AG09309 (cell line): ENCODE results near the gene CDC5L.
A peak's percentile ranks its signal among the peaks of the same experiment; 100 is the strongest.

Source experiments
- DNase-seq: peaks from one replicate; pipeline ENCODE4 v3.0.0-alpha.2; 2010; ENCODE audit warnings: low read depth
- H3K4me3 ChIP-seq: 2 replicates; pipeline ENCODE4 v1.5.1; 2011; ENCODE audit warnings: mild to moderate bottlenecking, low read depth, low read length, moderate library complexity; ENCODE audit not compliant: control insufficient read depth
- CTCF ChIP-seq: IDR thresholded peaks from 2 replicates; pipeline ENCODE4 v1.5.1; 2011; ENCODE audit warnings: mild to moderate bottlenecking, low read depth, low read length, inconsistent platforms; ENCODE audit not compliant: insufficient read depth, control insufficient read depth; ENCODE audit errors: missing control alignments

CDC5L gene

GRCh38 chr6:44438827-44439226 lies 51.3 kb downstream of the CDC5L start:
- no peak overlapping the region for H3K4me3 ChIP-seq
- no peak for DNase-seq
- no peak for TF ChIP-seq CTCF

- peak; percentile 39 for DNase-seq
- TF ChIP-seq CTCF = no peak
- no peak overlapping the region for H3K4me3 ChIP-seq
These were observed 52.0 kb downstream of the CDC5L start for GRCh38 chr6:44439270-44440045.

GRCh38 chr6:44441091-44441855 lies 53.8 kb downstream of the CDC5L start:
- no peak overlapping the region for H3K4me3 ChIP-seq
- no peak for TF ChIP-seq CTCF
- DNase-seq = no peak

- no peak for DNase-seq
- no peak overlapping the region for H3K4me3 ChIP-seq
- TF ChIP-seq CTCF = no peak
These were observed 54.7 kb downstream of the CDC5L start for GRCh38 chr6:44442236-44442635.

- no peak for DNase-seq
- no peak overlapping the region for H3K4me3 ChIP-seq
- TF ChIP-seq CTCF = no peak
These were observed 55.4 kb downstream of the CDC5L start for GRCh38 chr6:44442833-44443444.

- no peak overlapping the region for H3K4me3 ChIP-seq
- no peak for DNase-seq
- no peak for TF ChIP-seq CTCF
These were observed 57.3 kb downstream of the CDC5L start for GRCh38 chr6:44444853-44445252.
